Smooth muscle cell of the pulmonary artery (primary cell): Measurements from ENCODE around the gene GPN2. TPM values are rescaled to one million over a fixed set of nuclear protein-coding genes. Genes with fewer than 3 reads are reported as not detected.

Source experiments
- total RNA-seq: library from RNA; depleted of rRNA; stranded (reverse); fragments of >200 nt; gene quantifications from 2 replicates; pipeline ENCODE4 v1.2.3, GENCODE V29; 2014

The GPN2 gene
- total RNA-seq, result 14.3 and 15.6 TPM in 2 replicates

DNA sequence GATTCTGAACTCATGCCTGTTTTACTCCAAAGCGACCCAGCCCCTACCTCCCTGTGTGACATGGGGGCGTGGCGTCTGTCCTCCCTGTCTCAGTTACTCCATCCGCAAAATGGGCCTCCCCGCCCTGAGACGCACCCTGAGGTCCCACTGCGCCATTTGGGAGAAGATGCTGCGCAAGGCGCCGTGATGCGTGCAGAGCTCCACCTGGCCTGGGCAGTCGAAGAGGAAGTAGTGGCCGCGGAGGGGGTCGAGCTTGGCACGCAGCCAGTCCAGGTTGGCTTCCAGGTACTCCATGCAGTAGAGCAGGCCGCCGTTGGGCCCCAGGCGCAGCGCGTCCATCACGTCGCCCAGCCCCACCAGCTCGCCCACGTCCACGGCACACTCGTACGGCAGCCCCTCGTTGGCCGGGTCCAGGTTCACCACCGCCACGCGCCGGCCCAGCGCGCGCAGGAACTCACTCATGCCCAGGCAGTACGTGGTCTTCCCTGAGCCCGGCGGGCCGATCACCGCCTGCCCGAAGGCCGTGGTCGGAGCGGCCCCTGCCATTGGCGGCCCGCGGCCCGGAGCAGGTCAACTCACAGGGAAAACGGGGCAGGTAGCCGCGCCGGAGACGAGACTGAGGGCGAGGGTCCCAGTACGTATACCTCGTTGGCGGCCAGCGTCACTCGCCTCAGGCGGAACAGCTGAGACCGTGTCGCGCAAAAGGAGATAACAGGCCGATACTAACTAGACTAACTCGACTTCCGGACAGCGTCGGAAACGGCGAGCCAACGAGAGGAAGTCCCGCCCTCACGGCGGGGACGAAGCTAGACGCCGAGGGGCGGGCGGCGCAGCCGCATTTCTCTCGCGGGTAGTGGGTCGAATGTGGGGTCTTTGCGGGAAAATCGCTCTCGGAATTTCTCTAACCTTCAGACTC, at the start of gene GPN2:
TSS of gene GPN2 (minus strand) at position 733 of the 916 bp plus-strand sequence. CDS start at position 546, 187 bp downstream.

DNA sequence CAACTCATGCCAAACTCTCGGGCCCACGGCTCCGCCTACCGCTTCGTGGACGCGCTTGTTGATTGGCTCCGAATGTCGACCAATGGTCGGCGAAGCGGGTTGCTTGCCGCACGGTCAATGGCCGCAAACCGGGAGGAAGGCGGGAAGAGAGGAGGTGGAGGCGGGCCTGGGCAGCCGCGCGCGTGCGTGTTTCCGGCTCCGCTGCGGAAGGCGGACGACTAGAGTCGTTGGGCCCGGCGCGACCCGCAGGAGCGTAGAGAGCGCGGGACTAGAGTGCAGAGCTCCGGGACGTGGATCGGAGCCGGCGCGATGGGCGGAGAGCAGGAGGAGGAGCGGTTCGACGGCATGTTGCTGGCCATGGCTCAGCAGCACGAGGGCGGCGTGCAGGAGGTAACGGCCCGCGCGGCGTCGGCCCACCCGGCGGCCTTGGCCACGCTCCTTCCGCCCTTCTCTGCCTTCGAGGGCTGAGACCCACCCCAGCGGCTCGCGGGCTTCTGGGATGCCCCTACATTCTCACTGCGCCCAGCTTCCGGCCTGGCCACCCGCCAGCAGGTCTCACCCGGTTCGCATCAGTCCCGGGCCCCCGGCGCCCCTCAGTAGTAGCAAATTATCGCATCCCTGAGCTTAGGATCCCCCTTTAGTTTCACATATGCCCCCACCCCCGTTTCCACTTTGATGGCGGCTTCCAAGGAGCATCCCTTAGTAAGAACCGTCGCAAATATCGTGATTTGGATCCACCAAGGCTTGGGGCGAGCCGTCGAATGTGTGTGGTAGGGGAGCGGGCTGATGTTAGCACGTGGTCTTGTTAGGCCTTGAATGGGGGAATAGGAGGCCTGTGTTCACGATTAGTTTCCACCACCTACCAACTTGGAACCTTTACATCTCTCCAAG, 31.7 kb upstream of the GPN2 start, which contains the start of gene NUDC:
TSS of gene NUDC (plus strand) at position 204 of the 891 bp plus-strand sequence. CDS start at position 310, 106 bp downstream.

DNA sequence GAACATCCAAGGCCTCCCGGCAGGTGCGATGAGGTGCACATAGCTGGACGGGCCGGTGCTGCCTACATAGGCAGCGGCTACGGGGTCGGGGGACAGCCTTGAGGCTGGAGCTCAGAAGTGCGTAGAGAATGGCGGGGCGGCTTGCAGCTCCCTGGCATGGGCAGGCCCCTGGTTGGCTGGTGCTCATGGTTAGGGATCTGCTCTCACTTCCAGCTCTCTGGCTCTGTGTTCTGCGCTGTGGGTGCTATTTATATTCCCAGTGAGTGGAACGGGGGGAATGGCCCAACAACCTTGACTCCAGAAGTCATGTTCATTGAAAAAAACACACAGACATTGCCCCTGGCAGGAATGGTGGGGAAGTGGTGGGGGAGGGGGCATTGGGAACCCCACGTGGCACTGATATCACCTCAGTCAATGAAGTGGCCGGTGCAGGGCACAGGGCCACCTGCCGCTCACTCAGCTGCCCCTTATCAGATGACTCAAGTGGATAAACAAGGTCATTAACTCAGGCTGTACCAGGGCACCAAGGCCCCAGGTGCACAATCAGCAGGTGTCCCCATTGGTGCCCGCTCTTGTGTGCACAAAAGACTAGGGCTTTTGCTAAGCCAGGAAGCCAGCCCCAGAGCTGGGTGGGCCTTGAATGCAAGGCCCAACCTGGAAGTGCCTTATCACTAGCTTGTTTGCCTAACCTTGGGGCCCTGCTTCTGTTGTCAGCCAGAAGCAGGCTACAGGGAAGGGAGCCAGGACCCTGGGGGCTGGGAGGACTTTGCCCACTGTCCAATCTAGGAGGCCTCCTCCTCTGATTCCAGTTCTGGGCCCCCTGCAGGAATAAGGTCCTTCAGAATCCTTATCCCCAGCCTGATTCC, 23.9 kb upstream of the GPN2 start, which contains the start of gene NR0B2:
TSS of gene NR0B2 (minus strand) at position 222 of the 866 bp plus-strand sequence. CDS start at position 187, 35 bp downstream.

GRCh38 chr1:26900001-26900814, 10.1 kb upstream of the GPN2 start, which contains the start of gene GPATCH3:
TSS of gene GPATCH3 (minus strand) at chr1:26900467. CDS start at chr1:26900442, 25 bp downstream.

GRCh38 chr1:26862781-26863684, 27.1 kb downstream of the GPN2 start, which contains the start of gene SFN:
TSS of gene SFN (plus strand) at chr1:26863149. CDS start at chr1:26863213, 64 bp downstream.

DNA sequence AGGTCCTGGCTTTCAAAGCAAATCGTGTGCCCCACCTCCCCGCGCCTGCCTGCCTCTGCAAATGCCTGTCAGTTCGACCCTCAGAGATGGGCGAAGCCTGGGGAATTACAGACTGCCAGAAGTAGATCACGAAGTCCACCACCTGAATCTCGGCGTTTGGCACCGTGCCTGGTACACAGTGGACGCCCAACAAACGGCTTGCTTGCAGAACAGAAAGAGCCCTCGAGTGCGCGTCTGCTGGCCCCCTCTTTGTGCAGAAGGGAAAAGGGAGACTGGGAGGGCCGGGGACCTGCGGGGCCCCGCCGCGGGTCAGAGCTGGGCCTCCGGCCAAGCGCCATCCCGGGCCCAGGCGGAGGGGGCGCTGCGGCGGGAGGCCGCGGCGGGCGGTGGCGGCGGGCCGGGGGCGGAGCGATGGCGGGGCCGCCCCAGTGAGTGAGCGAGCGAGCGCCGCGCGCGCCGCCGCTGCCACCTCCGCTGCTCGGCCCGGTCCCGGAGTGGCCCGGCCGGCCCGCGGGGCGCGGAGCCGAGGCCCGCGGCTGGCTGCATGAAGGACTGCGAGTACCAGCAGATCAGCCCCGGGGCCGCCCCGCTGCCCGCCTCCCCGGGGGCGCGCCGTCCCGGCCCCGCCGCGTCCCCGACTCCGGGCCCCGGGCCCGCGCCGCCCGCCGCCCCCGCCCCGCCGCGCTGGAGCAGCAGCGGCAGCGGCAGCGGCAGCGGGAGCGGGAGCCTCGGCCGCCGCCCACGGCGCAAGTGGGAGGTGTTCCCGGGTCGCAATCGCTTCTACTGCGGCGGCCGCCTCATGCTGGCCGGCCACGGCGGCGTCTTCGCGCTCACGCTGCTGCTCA, 63.6 kb downstream of the GPN2 start, which contains the start of gene ZDHHC18:
TSS of gene ZDHHC18 (plus strand) at position 428 of the 845 bp plus-strand sequence. CDS start at position 545, 117 bp downstream.

Other genes starting within 250 kb of the GPN2 start
- 29.0 and 31.2 TPM in 2 replicates for gene ARID1A, start 194.3 kb downstream of the GPN2 start, total RNA-seq
- 14.5 and 22.2 TPM in 2 replicates for gene PIGV, start 102.3 kb downstream of the GPN2 start, total RNA-seq
- gene ZDHHC18, start 63.6 kb downstream of the GPN2 start, total RNA-seq, result 7.9 and 13.1 TPM in 2 replicates
- 0.20 and 1.2 TPM in 2 replicates for gene SFN, start 27.1 kb downstream of the GPN2 start, total RNA-seq
- 7.6 and 8.5 TPM in 2 replicates for gene GPATCH3, start 10.2 kb upstream of the GPN2 start, total RNA-seq
- not detected in 2 replicates for gene NR0B2, start 23.7 kb upstream of the GPN2 start, total RNA-seq
- 19.7 and 23.6 TPM in 2 replicates for gene NUDC, start 31.5 kb upstream of the GPN2 start, total RNA-seq
- not detected in 2 replicates for gene KDF1, start 70.2 kb upstream of the GPN2 start, total RNA-seq
- gene TRNP1, start 103.4 kb upstream of the GPN2 start, total RNA-seq, result 13.0 and 15.4 TPM in 2 replicates
- gene TENT5B, start 122.6 kb upstream of the GPN2 start, total RNA-seq, result 1.5 and 5.6 TPM in 2 replicates